ENCODE measurements around the gene CPLX3.

- TF ChIP-seq, protein P1, sequence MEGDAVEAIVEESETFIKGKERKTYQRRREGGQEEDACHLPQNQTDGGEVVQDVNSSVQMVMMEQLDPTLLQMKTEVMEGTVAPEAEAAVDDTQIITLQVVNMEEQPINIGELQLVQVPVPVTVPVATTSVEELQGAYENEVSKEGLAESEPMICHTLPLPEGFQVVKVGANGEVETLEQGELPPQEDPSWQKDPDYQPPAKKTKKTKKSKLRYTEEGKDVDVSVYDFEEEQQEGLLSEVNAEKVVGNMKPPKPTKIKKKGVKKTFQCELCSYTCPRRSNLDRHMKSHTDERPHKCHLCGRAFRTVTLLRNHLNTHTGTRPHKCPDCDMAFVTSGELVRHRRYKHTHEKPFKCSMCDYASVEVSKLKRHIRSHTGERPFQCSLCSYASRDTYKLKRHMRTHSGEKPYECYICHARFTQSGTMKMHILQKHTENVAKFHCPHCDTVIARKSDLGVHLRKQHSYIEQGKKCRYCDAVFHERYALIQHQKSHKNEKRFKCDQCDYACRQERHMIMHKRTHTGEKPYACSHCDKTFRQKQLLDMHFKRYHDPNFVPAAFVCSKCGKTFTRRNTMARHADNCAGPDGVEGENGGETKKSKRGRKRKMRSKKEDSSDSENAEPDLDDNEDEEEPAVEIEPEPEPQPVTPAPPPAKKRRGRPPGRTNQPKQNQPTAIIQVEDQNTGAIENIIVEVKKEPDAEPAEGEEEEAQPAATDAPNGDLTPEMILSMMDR (IDR thresholded peaks at IDR 0.05; ENCODE audit: low read length) = no peak
- no peak for TF ChIP-seq EZH2 (IDR thresholded peaks at IDR 0.05; ENCODE audit: borderline replicate concordance, low read length)
These were observed 31.5 kb upstream of the CPLX3 start for GRCh38 chr15:74794970-74795349.

All from OCI-LY1 (cell line).